ENCODE results near the gene ADH1B.

DNA sequence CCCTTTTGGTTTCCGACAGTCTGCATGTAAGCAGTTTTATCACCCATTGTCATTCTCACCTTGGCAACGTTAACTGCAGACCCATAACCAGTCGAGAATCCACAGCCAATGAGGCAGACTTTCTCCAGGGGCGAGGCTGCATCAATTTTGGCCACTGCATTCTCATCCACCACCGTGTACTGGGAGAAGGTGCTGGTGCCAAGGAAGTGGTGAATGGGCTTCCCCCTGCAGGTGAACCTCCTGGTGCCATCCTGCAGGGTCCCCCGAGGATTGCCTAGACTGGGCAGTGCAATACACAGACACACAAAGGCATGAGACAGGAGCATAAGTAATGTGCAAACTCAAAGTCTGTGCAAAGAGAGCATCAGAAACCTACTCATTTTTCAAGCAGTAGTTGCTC lies 5.4 kb downstream of the ADH1B start:
- no peak for TF ChIP-seq SUZ12 (IDR thresholded peaks at IDR 0.05)
- TF ChIP-seq TARDBP (IDR thresholded peaks at IDR 0.05): no peak
- no peak for TF ChIP-seq FOXM1 (IDR thresholded peaks at IDR 0.05; ENCODE audit: borderline replicate concordance)

Data from HEK293T (cell line).